ENCODE results near the gene TMEM80.

Gene TMEM80

GRCh38 chr11:693887-694562 lies 1.6 kb upstream of the TMEM80 start:
- in situ Hi-C loops (cut with MboI; ENCODE audit: low sequenced_read_pairs, unreplicated experiment): no loop called here
- DNase-seq (ENCODE audit: low spot score): no peak
- TF ChIP-seq CTCF (IDR thresholded peaks at IDR 0.05; ENCODE audit: borderline replicate concordance, control extremely low read depth, extremely low read depth, insufficient read depth, missing control alignments): no peak

- in situ Hi-C loops (cut with MboI; ENCODE audit: low sequenced_read_pairs, unreplicated experiment): no loop called here
- DNase-seq (ENCODE audit: low spot score): peak; percentile 97
- TF ChIP-seq CTCF (IDR thresholded peaks at IDR 0.05; ENCODE audit: borderline replicate concordance, control extremely low read depth, extremely low read depth, insufficient read depth, missing control alignments): no peak
Observed at GRCh38 chr11:694563-695287, 891 bp upstream of the TMEM80 start, which contains the start of gene DEAF1. Gene DEAF1 (minus strand): TSS chr11:695222. CDS start chr11:695047, 175 bp downstream.

GRCh38 chr11:695288-695537 lies 403 bp upstream of the TMEM80 start:
- DNase-seq (ENCODE audit: low spot score): no peak
- in situ Hi-C loops (cut with MboI; ENCODE audit: low sequenced_read_pairs, unreplicated experiment): no loop called here
- TF ChIP-seq CTCF (IDR thresholded peaks at IDR 0.05; ENCODE audit: borderline replicate concordance, control extremely low read depth, extremely low read depth, insufficient read depth, missing control alignments): no peak

- TF ChIP-seq CTCF (IDR thresholded peaks at IDR 0.05; ENCODE audit: borderline replicate concordance, control extremely low read depth, extremely low read depth, insufficient read depth, missing control alignments): no peak
- DNase-seq (ENCODE audit: low spot score): peak; percentile 56
- in situ Hi-C loops (cut with MboI; ENCODE audit: low sequenced_read_pairs, unreplicated experiment): no loop called here
Observed at GRCh38 chr11:696955-697491, 1.4 kb downstream of the TMEM80 start.

GRCh38 chr11:697811-698311 lies 2.2 kb downstream of the TMEM80 start:
- no peak for TF ChIP-seq CTCF (IDR thresholded peaks at IDR 0.05; ENCODE audit: borderline replicate concordance, control extremely low read depth, extremely low read depth, insufficient read depth, missing control alignments)
- no peak for DNase-seq (ENCODE audit: low spot score)
- in situ Hi-C loops (cut with MboI; ENCODE audit: low sequenced_read_pairs, unreplicated experiment): no loop called here

- TF ChIP-seq CTCF (IDR thresholded peaks at IDR 0.05; ENCODE audit: borderline replicate concordance, control extremely low read depth, extremely low read depth, insufficient read depth, missing control alignments): no peak
- in situ Hi-C loops (cut with MboI; ENCODE audit: low sequenced_read_pairs, unreplicated experiment): no loop called here
- DNase-seq (ENCODE audit: low spot score): no peak
Observed at GRCh38 chr11:698493-699115, 3.0 kb downstream of the TMEM80 start.

All from GM13976 (cell line).